ENCODE data around the gene ELFN2. TPM values are rescaled to one million over a fixed set of nuclear protein-coding genes. Genes with fewer than 3 reads are reported as not detected.
A peak's percentile ranks its signal among the peaks of the same experiment; 100 is the strongest.

ELFN2 gene
- total and polyA plus RNA-seq, 2 donors (not counting 3 experiments of a cell fraction or from before 2014, with no cell fraction given), result 0.41 to 1.3 TPM

GRCh38 chr22:37455896-37456295 is 28.6 kb upstream of the ELFN2 start:
- H3K27me3 ChIP-seq (ENCODE audit: control insufficient read depth in 2 of 2, insufficient read depth in 2 of 2, low read length in 2 of 2), result no peaks in the 10 kb centered on the region
- POLR2A ChIA-PET, result interaction anchor here (1.0 to 1.2 kb wide), 2 partner anchors 25 to 27 kb away, joined by 4 to 6 read pairs; no protein-coding TSS in a partner anchor
- no peaks in the 10 kb centered on the region for H3K9me3 ChIP-seq (replicated peaks; ENCODE audit: control insufficient read depth, insufficient read depth, low read length)
- BruUV-seq (replicated peaks), result no TSS peak
- no peak overlapping the region for H2AFZ ChIP-seq (ENCODE audit: low read depth, low read length)
- DNase-seq (ENCODE audit: low read depth, low spot score), result no peak
- H3K4me2 ChIP-seq (ENCODE audit: insufficient read depth, low read length), result peak overlapping the region; percentile 82
- no peaks in the 10 kb centered on the region for H4K20me1 ChIP-seq (replicated peaks; ENCODE audit: control insufficient read depth, extremely low read depth, insufficient read depth, low read length)
- intact Hi-C loops (cut with micrococcal nuclease), result loop anchor here (1.0 to 2.0 kb wide), 5 partner anchors 24 to 377 kb away; no protein-coding TSS in a partner anchor
- H3K27ac ChIP-seq (ENCODE audit: insufficient read depth, low read depth, low read length), result peak overlapping the region; percentile 99
- H3K36me3 ChIP-seq (ENCODE audit: control insufficient read depth in 2 of 2, extremely low read depth in 1 of 2, insufficient read depth in 2 of 2, low read length in 2 of 2), result no peaks in the 10 kb centered on the region
- H3K9me1 ChIP-seq (replicated peaks; ENCODE audit: control insufficient read depth, extremely low read depth, insufficient read depth, low read length), result no peaks in the 10 kb centered on the region
- peaks cover 24% of the 10 kb centered on the region for H3K4me1 ChIP-seq (ENCODE audit: control insufficient read depth, extremely low read depth, insufficient read depth, low read length)
- dilution Hi-C loops (cut with MboI; ENCODE audit: extremely low pct_ligation_motif_present, low sequenced_read_pairs), result no loop called here
- no peaks in the 10 kb centered on the region for H3K79me2 ChIP-seq (ENCODE audit: control insufficient read depth, insufficient read depth, low read length)
- TF ChIP-seq CTCF (IDR thresholded peaks at IDR 0.05; ENCODE audit: extremely low read depth in 1 of 2, insufficient read depth in 1 of 2, low read depth in 1 of 2, low read length in 2 of 2) (no peak), MAX (IDR thresholded peaks at IDR 0.05; ENCODE audit: insufficient read depth, insufficient read length) (no peak), EZH2 (IDR thresholded peaks at IDR 0.05; ENCODE audit: borderline replicate concordance, low read depth, low read length, severe bottlenecking) (no peak), POLR2A (IDR thresholded peaks at IDR 0.05; ENCODE audit: low read depth, low read length) (no peak), GATA2 (IDR thresholded peaks at IDR 0.05; ENCODE audit: insufficient read depth, insufficient read length, low read depth, low read length) (no peak), FOS (IDR thresholded peaks at IDR 0.05; ENCODE audit: borderline replicate concordance, insufficient read depth, low read length) (no peak), POLR2AphosphoS5 (IDR thresholded peaks at IDR 0.05; ENCODE audit: insufficient read depth, low read depth, low read length) (no peak), MYC (IDR thresholded peaks at IDR 0.05; ENCODE audit: low read depth, low read length) (no peak), JUN (IDR thresholded peaks at IDR 0.05; ENCODE audit: borderline replicate concordance, insufficient read depth, insufficient read length, low read depth) (no peak)
- H3K9ac ChIP-seq (replicated peaks; ENCODE audit: extremely low read depth, insufficient read depth, low read length), result peak overlapping the region; percentile 76
- FAIRE-seq, result peak; percentile 12
- no peak overlapping the region for H3K4me3 ChIP-seq (replicated peaks in 1 of 3; ENCODE audit: insufficient read depth in 1 of 3, low read depth in 1 of 3, low read length in 3 of 3)
- CTCF ChIA-PET, result interaction anchor here (0.7 to 5.8 kb wide), 22 partner anchors 10 to 255 kb away, joined by 3 to 168 read pairs (median 3); no protein-coding TSS in a partner anchor

Measured in endothelial cell of umbilical vein (primary cell).